ENCODE results near the gene CUBN. TPM values are rescaled to one million over a fixed set of nuclear protein-coding genes. Genes with fewer than 3 reads are reported as not detected.

CUBN gene
- polyA plus RNA-seq: 100 to 1,000 TPM in 1 of 4 donors, under 1 TPM in 1, not detected in 2; 0.18 to 161 TPM
- long read RNA-seq, donor 1, transcript CUBN-201 (5 exons, 705 nt): major isoform, 5 of 67 reads
- long read RNA-seq, donor 1, partial matches to known transcripts: 53 of 67 reads
- long read RNA-seq, donor 1, other reads (novel, unspliced or antisense): 9 of 67 reads
- long read RNA-seq, donor 2: 0 reads
- long read RNA-seq, donor 3, partial matches to known transcripts: 0 of 1 reads
- long read RNA-seq, donor 3, other reads (novel, unspliced or antisense): 0 of 1 reads
- long read RNA-seq, donor 4: 0 reads
- long read RNA-seq, donor 5: 0 reads
- long read RNA-seq, donor 6, partial matches to known transcripts: 10 of 10 reads
- long read RNA-seq, donor 6, other reads (novel, unspliced or antisense): 0 of 10 reads
- long read RNA-seq, donor 7: 0 reads
- long read RNA-seq, donor 8: 0 reads
- long read RNA-seq, donor 9: 0 reads
- long read RNA-seq, donor 10, partial matches to known transcripts: 28 of 28 reads
- long read RNA-seq, donor 10, other reads (novel, unspliced or antisense): 0 of 28 reads

DNA sequence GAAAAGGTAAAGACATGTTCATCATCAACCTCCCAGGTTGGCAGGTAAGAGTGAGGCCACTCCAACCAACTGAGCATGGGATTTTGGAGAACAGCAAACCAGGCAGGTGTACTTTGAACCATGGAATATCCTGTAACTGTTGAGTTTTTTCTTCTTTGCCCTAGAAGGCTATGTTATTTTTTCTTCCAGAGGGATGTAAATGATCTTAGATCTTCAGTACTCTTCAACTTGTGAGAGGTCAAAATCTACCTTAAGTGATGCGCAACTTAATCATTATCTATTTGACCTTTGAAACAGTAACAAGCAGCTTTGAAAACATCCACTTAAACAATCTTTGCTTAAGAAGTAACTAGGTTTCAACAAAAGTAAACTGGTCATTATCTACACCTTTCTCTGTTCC lies at the start of gene CUBN:
Gene CUBN (minus strand): TSS at position 71 of the 400 bp plus-strand sequence. CDS start 46 bp downstream, at position 25.
- peaks cover 0 to 8% (median 0%) of the 10 kb centered on the region in 3 donors for H3K4me1 ChIP-seq (ENCODE audit: control insufficient read depth in 3 of 3, insufficient read depth in 2 of 3, low read depth in 1 of 3, low read length in 2 of 3)
- 66 to 82% (median 74%) methylated on average over 1 of the region's 1 CpG for WGBS, 3 donors
- peaks cover 0 to 6% (median 0%) of the 10 kb centered on the region in 3 donors for H3K36me3 ChIP-seq (ENCODE audit: control insufficient read depth in 3 of 3, insufficient read depth in 2 of 3, low read depth in 1 of 3, low read length in 3 of 3)
- H3K9me3 ChIP-seq (ENCODE audit: control insufficient read depth in 2 of 2, insufficient read depth in 1 of 2, low read depth in 1 of 2, low read length in 1 of 2): no peaks in the 10 kb centered on the region
- no peaks in the 10 kb centered on the region for H3K27me3 ChIP-seq (ENCODE audit: control insufficient read depth in 3 of 3, insufficient read depth in 3 of 3, low read length in 3 of 3)
- FAIRE-seq (no peak), DNase-seq (peak in 1 of 2 donors; percentile 59)
- peak within 1 kb of the TSS in 1 of 3 donors; percentile 69 for H3K27ac ChIP-seq (ENCODE audit: low read depth in 1 of 3, low read length in 2 of 3)
- peak within 1 kb of the TSS in 1 of 3 donors; percentile 35 for H3K4me3 ChIP-seq (ENCODE audit: low read depth in 1 of 3, low read length in 3 of 3)

- H3K4me3 ChIP-seq (ENCODE audit: low read depth in 1 of 3, low read length in 3 of 3): no peak overlapping the region
- 87 to 96% (median 88%) methylated on average over 3 of the region's 3 CpGs for WGBS, 3 donors
- H3K27ac ChIP-seq (ENCODE audit: low read depth in 1 of 3, low read length in 2 of 3): no peak overlapping the region
- no peaks in the 10 kb centered on the region for H3K9me3 ChIP-seq (ENCODE audit: control insufficient read depth in 2 of 2, insufficient read depth in 1 of 2, low read depth in 1 of 2, low read length in 1 of 2)
- DNase-seq (no peak), FAIRE-seq (no peak)
- H3K36me3 ChIP-seq (ENCODE audit: control insufficient read depth in 3 of 3, insufficient read depth in 2 of 3, low read depth in 1 of 3, low read length in 3 of 3): no peaks in the 10 kb centered on the region
- no peaks in the 10 kb centered on the region for H3K4me1 ChIP-seq (ENCODE audit: control insufficient read depth in 3 of 3, insufficient read depth in 2 of 3, low read depth in 1 of 3, low read length in 2 of 3)
- H3K27me3 ChIP-seq (ENCODE audit: control insufficient read depth in 3 of 3, insufficient read depth in 3 of 3, low read length in 3 of 3): no peaks in the 10 kb centered on the region
These were observed 49.4 kb upstream of the CUBN start for GRCh38 chr10:17179002-17179401.

GRCh38 chr10:17178006-17178405 lies 48.4 kb upstream of the CUBN start:
- Histone ChIP-seq H3K36me3 (ENCODE audit: control insufficient read depth in 3 of 3, insufficient read depth in 2 of 3, low read depth in 1 of 3, low read length in 3 of 3) (no peaks in the 10 kb centered on the region), H3K4me3 (ENCODE audit: low read depth in 1 of 3, low read length in 3 of 3) (no peak overlapping the region), H3K4me1 (ENCODE audit: control insufficient read depth in 3 of 3, insufficient read depth in 2 of 3, low read depth in 1 of 3, low read length in 2 of 3) (no peaks in the 10 kb centered on the region), H3K27me3 (ENCODE audit: control insufficient read depth in 3 of 3, insufficient read depth in 3 of 3, low read length in 3 of 3) (no peaks in the 10 kb centered on the region), H3K9me3 (ENCODE audit: control insufficient read depth in 2 of 2, insufficient read depth in 1 of 2, low read depth in 1 of 2, low read length in 1 of 2) (no peaks in the 10 kb centered on the region), H3K27ac (ENCODE audit: low read depth in 1 of 3, low read length in 2 of 3) (no peak overlapping the region)
- 82 to 95% (median 83%) methylated on average over 1 of the region's 1 CpG for WGBS, 3 donors
- peak in 1 of 2 donors; percentile 25 for DNase-seq
- peak; percentile 19 for FAIRE-seq

GRCh38 chr10:17177014-17177413 lies 47.4 kb upstream of the CUBN start:
- 95 to 100% (median 96%) methylated on average over 1 of the region's 1 CpG for WGBS, 3 donors

DNA sequence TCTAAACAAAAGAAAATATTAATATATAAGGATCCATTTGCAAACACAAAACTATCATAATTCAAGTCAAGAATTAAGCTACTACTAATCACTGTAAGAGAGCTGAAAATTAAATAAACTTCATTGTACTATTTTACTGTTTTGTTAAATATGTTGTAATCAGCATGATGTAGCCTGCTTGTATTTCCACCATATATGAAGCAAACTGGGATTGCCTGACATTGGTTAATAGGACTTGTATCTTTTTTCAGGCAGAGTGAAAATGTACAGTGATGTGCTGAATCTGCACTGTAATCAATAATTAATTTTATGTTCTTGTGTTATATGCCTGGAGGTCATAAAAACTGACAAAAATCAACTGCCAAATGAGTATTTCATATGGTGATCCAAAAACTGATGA lies 46.5 kb upstream of the CUBN start:
- no peaks in the 10 kb centered on the region for H3K9me3 ChIP-seq (ENCODE audit: control insufficient read depth in 2 of 2, insufficient read depth in 1 of 2, low read depth in 1 of 2, low read length in 1 of 2)
- peaks cover 0 to 2% (median 2%) of the 10 kb centered on the region in 3 donors for H3K36me3 ChIP-seq (ENCODE audit: control insufficient read depth in 3 of 3, insufficient read depth in 2 of 3, low read depth in 1 of 3, low read length in 3 of 3)
- H3K27me3 ChIP-seq (ENCODE audit: control insufficient read depth in 3 of 3, insufficient read depth in 3 of 3, low read length in 3 of 3): no peaks in the 10 kb centered on the region
- H3K4me1 ChIP-seq (ENCODE audit: control insufficient read depth in 3 of 3, insufficient read depth in 2 of 3, low read depth in 1 of 3, low read length in 2 of 3): no peaks in the 10 kb centered on the region
- FAIRE-seq (no peak), DNase-seq (no peak)
- no peak overlapping the region for H3K4me3 ChIP-seq (ENCODE audit: low read depth in 1 of 3, low read length in 3 of 3)
- H3K27ac ChIP-seq (ENCODE audit: low read depth in 1 of 3, low read length in 2 of 3): no peak overlapping the region

More at GRCh38 chr10:17177014-17177413, 47.4 kb upstream of the CUBN start:
- no peak for DNase-seq
- Histone ChIP-seq H3K27me3 (ENCODE audit: control insufficient read depth in 3 of 3, insufficient read depth in 3 of 3, low read length in 3 of 3) (no peaks in the 10 kb centered on the region), H3K4me3 (ENCODE audit: low read depth in 1 of 3, low read length in 3 of 3) (no peak overlapping the region), H3K9me3 (ENCODE audit: control insufficient read depth in 2 of 2, insufficient read depth in 1 of 2, low read depth in 1 of 2, low read length in 1 of 2) (no peaks in the 10 kb centered on the region), H3K36me3 (ENCODE audit: control insufficient read depth in 3 of 3, insufficient read depth in 2 of 3, low read depth in 1 of 3, low read length in 3 of 3) (no peaks in the 10 kb centered on the region), H3K4me1 (ENCODE audit: control insufficient read depth in 3 of 3, insufficient read depth in 2 of 3, low read depth in 1 of 3, low read length in 2 of 3) (no peaks in the 10 kb centered on the region), H3K27ac (ENCODE audit: low read depth in 1 of 3, low read length in 2 of 3) (no peak overlapping the region)
- no peak for FAIRE-seq

GRCh38 chr10:17175551-17175950 lies 45.9 kb upstream of the CUBN start:
- no peak for DNase-seq
- Histone ChIP-seq H3K9me3 (ENCODE audit: control insufficient read depth in 2 of 2, insufficient read depth in 1 of 2, low read depth in 1 of 2, low read length in 1 of 2) (no peaks in the 10 kb centered on the region), H3K36me3 (ENCODE audit: control insufficient read depth in 3 of 3, insufficient read depth in 2 of 3, low read depth in 1 of 3, low read length in 3 of 3) (peaks cover 0 to 3% (median 2%) of the 10 kb centered on the region in 3 donors), H3K27ac (ENCODE audit: low read depth in 1 of 3, low read length in 2 of 3) (no peak overlapping the region), H3K4me1 (ENCODE audit: control insufficient read depth in 3 of 3, insufficient read depth in 2 of 3, low read depth in 1 of 3, low read length in 2 of 3) (no peaks in the 10 kb centered on the region), H3K27me3 (ENCODE audit: control insufficient read depth in 3 of 3, insufficient read depth in 3 of 3, low read length in 3 of 3) (no peaks in the 10 kb centered on the region), H3K4me3 (ENCODE audit: low read depth in 1 of 3, low read length in 3 of 3) (no peak overlapping the region)
- FAIRE-seq: no peak
- WGBS, 3 donors: 61 to 80% (median 62%) methylated on average over 4 of the region's 4 CpGs

GRCh38 chr10:17174626-17175025 lies 45.0 kb upstream of the CUBN start:
- H3K27ac ChIP-seq (ENCODE audit: low read depth in 1 of 3, low read length in 2 of 3): no peak overlapping the region
- DNase-seq (no peak), FAIRE-seq (no peak)
- H3K27me3 ChIP-seq (ENCODE audit: control insufficient read depth in 3 of 3, insufficient read depth in 3 of 3, low read length in 3 of 3): no peaks in the 10 kb centered on the region
- peaks cover 0 to 3% (median 2%) of the 10 kb centered on the region in 3 donors for H3K36me3 ChIP-seq (ENCODE audit: control insufficient read depth in 3 of 3, insufficient read depth in 2 of 3, low read depth in 1 of 3, low read length in 3 of 3)
- H3K4me1 ChIP-seq (ENCODE audit: control insufficient read depth in 3 of 3, insufficient read depth in 2 of 3, low read depth in 1 of 3, low read length in 2 of 3): no peaks in the 10 kb centered on the region
- H3K9me3 ChIP-seq (ENCODE audit: control insufficient read depth in 2 of 2, insufficient read depth in 1 of 2, low read depth in 1 of 2, low read length in 1 of 2): no peaks in the 10 kb centered on the region
- no peak overlapping the region for H3K4me3 ChIP-seq (ENCODE audit: low read depth in 1 of 3, low read length in 3 of 3)

- no peak for FAIRE-seq
These were observed 41.6 kb upstream of the CUBN start for GRCh38 chr10:17171141-17171641.

More at GRCh38 chr10:17171141-17171641, 41.6 kb upstream of the CUBN start:
- no peaks in the 10 kb centered on the region for H3K27me3 ChIP-seq (ENCODE audit: control insufficient read depth in 3 of 3, insufficient read depth in 3 of 3, low read length in 3 of 3)
- no peak for DNase-seq
- no peak overlapping the region for H3K4me3 ChIP-seq (ENCODE audit: low read depth in 1 of 3, low read length in 3 of 3)
- H3K4me1 ChIP-seq (ENCODE audit: control insufficient read depth in 3 of 3, insufficient read depth in 2 of 3, low read depth in 1 of 3, low read length in 2 of 3): no peaks in the 10 kb centered on the region
- peaks cover 0 to 9% (median 2%) of the 10 kb centered on the region in 3 donors for H3K36me3 ChIP-seq (ENCODE audit: control insufficient read depth in 3 of 3, insufficient read depth in 2 of 3, low read depth in 1 of 3, low read length in 3 of 3)
- H3K27ac ChIP-seq (ENCODE audit: low read depth in 1 of 3, low read length in 2 of 3): no peak overlapping the region
- 87 to 98% (median 89%) methylated on average over 4 of the region's 4 CpGs for WGBS, 3 donors
- no peaks in the 10 kb centered on the region for H3K9me3 ChIP-seq (ENCODE audit: control insufficient read depth in 2 of 2, insufficient read depth in 1 of 2, low read depth in 1 of 2, low read length in 1 of 2)
